Neural crest cell (in vitro differentiated cells): Measurements from ENCODE around the gene FCHSD2. TPM values are rescaled to one million over a fixed set of nuclear protein-coding genes. Genes with fewer than 3 reads are reported as not detected.
"Not testable (repeated sequence)": the region's sequence is repeated elsewhere in the genome, so short reads cannot be mapped to it uniquely, and the experiment has no call there.

ENCODE experiments used
- DNase-seq: peaks from one replicate; pipeline ENCODE4 v3.0.0; 2021; ENCODE audit warnings: low read depth, mixed read lengths, low spot score
- H3K27ac Mint-ChIP-seq: one replicate; pipeline ENCODE4 v1.8.0; 2021; ENCODE audit warnings: mild to moderate bottlenecking, mixed read lengths; ENCODE audit not compliant: unreplicated experiment
- H3K27me3 Mint-ChIP-seq: 2 replicates; pipeline ENCODE4 v1.8.0; 2021; ENCODE audit warnings: low read depth, mild to moderate bottlenecking, mixed read lengths
- H3K36me3 Mint-ChIP-seq: 2 replicates; pipeline ENCODE4 v1.8.0; 2021; ENCODE audit warnings: low read depth, mild to moderate bottlenecking, mixed read lengths
- H3K4me1 Mint-ChIP-seq: 2 replicates; pipeline ENCODE4 v1.8.0; 2021; ENCODE audit warnings: mixed read lengths
- H3K4me3 Mint-ChIP-seq: one replicate; pipeline ENCODE4 v1.8.0; 2021; ENCODE audit warnings: mild to moderate bottlenecking, mixed read lengths
- H3K9me3 Mint-ChIP-seq: 2 replicates; pipeline ENCODE4 v1.8.0; 2021; ENCODE audit warnings: mixed read lengths
- CTCF ChIP-seq: fragments of 200-600 bp; sonication (generic); conservative IDR thresholded peaks from 2 replicates; pipeline ENCODE4 v1.5.0; 2021; ENCODE audit warnings: antibody characterized with exemption, mild to moderate bottlenecking
- total RNA-seq: library from RNA; stranded (reverse); gene quantifications from 2 replicates; pipeline ENCODE4 v1.2.1, GENCODE V29; 2021

FCHSD2 gene
- total RNA-seq, 1 donor from 2014 or later, result 34.4 TPM

- no peak for TF ChIP-seq CTCF
- Mint-ChIP-seq H3K27ac (no peak overlapping the region), H3K36me3 (peaks cover 2% of the 10 kb centered on the region), H3K4me3 (no peak overlapping the region), H3K9me3 (no peaks in the 10 kb centered on the region), H3K4me1 (peaks cover 25% of the 10 kb centered on the region), H3K27me3 (peaks cover under 1% of the 10 kb centered on the region)
- DNase-seq, result no peak
Measured at GRCh38 chr11:73135346-73136284, 6.5 kb downstream of the FCHSD2 start.

- H3K36me3 Mint-ChIP-seq, result peaks cover 12% of the 10 kb centered on the region
- not testable (repeated sequence) for H3K4me1 Mint-ChIP-seq, H3K27me3 Mint-ChIP-seq, H3K4me3 Mint-ChIP-seq, H3K9me3 Mint-ChIP-seq, H3K27ac Mint-ChIP-seq, DNase-seq
Measured at GRCh38 chr11:73132349-73132748, 9.8 kb downstream of the FCHSD2 start.

- TF ChIP-seq CTCF, result no peak
- H3K27me3 Mint-ChIP-seq, result no peaks in the 10 kb centered on the region
- no peak overlapping the region for H3K4me3 Mint-ChIP-seq
- no peaks in the 10 kb centered on the region for H3K4me1 Mint-ChIP-seq
- H3K27ac Mint-ChIP-seq, result no peak overlapping the region
- H3K36me3 Mint-ChIP-seq, result peaks cover 19% of the 10 kb centered on the region
- DNase-seq, result no peak
- no peaks in the 10 kb centered on the region for H3K9me3 Mint-ChIP-seq
Measured at GRCh38 chr11:73130181-73130580, 11.9 kb downstream of the FCHSD2 start.

- no peak overlapping the region for H3K27ac Mint-ChIP-seq
- H3K27me3 Mint-ChIP-seq, result no peaks in the 10 kb centered on the region
- H3K4me1 Mint-ChIP-seq, result no peaks in the 10 kb centered on the region
- peaks cover 4% of the 10 kb centered on the region for H3K9me3 Mint-ChIP-seq
- H3K36me3 Mint-ChIP-seq, result peaks cover 26% of the 10 kb centered on the region
- TF ChIP-seq CTCF, result no peak
- no peak overlapping the region for H3K4me3 Mint-ChIP-seq
- DNase-seq, result no peak
Measured at GRCh38 chr11:73129198-73129597, 12.9 kb downstream of the FCHSD2 start.

GRCh38 chr11:73126804-73127480 is 15.2 kb downstream of the FCHSD2 start:
- no peak overlapping the region for H3K4me3 Mint-ChIP-seq
- no peak overlapping the region for H3K27ac Mint-ChIP-seq
- H3K27me3 Mint-ChIP-seq, result no peaks in the 10 kb centered on the region
- H3K36me3 Mint-ChIP-seq, result peaks cover 24% of the 10 kb centered on the region
- no peak for TF ChIP-seq CTCF
- H3K9me3 Mint-ChIP-seq, result peaks cover 4% of the 10 kb centered on the region
- no peaks in the 10 kb centered on the region for H3K4me1 Mint-ChIP-seq
- no peak for DNase-seq

- no peak overlapping the region for H3K27ac Mint-ChIP-seq
- H3K4me1 Mint-ChIP-seq, result no peaks in the 10 kb centered on the region
- DNase-seq, result no peak
- H3K27me3 Mint-ChIP-seq, result no peaks in the 10 kb centered on the region
- TF ChIP-seq CTCF, result no peak
- H3K36me3 Mint-ChIP-seq, result peaks cover 20% of the 10 kb centered on the region
- no peak overlapping the region for H3K4me3 Mint-ChIP-seq
- peaks cover 4% of the 10 kb centered on the region for H3K9me3 Mint-ChIP-seq
Measured at GRCh38 chr11:73124800-73125199, 17.3 kb downstream of the FCHSD2 start.

GRCh38 chr11:73123892-73124291 is 18.2 kb downstream of the FCHSD2 start:
- H3K27me3 Mint-ChIP-seq, H3K4me1 Mint-ChIP-seq, DNase-seq, H3K9me3 Mint-ChIP-seq, H3K4me3 Mint-ChIP-seq, H3K27ac Mint-ChIP-seq: not testable (repeated sequence)
- H3K36me3 Mint-ChIP-seq, result peaks cover 18% of the 10 kb centered on the region
